Keratinocyte (primary cell): Measurements from ENCODE around the gene BDKRB1. TPM values are rescaled to one million over a fixed set of nuclear protein-coding genes. Genes with fewer than 3 reads are reported as not detected.

Source experiments
- DNase-seq: peaks from one replicate; pipeline ENCODE4 v3.0.0-alpha.2; 2011; ENCODE audit warnings: low read depth, missing footprints, low spot score
- FAIRE-seq: peaks from 2 replicates; lab custom pipeline; 2011; peaks lifted over from hg19 to GRCh38; lab: Jason Lieb, UNC
- H2AFZ ChIP-seq: 2 replicates; pipeline ENCODE4 v1.6.0; 2012; ENCODE audit warnings: low read length, control low read depth, inconsistent platforms; ENCODE audit not compliant: control insufficient read depth
- H3K27ac ChIP-seq: 2 replicates; pipeline ENCODE4 v1.5.1; 2011; ENCODE audit warnings: low read length; ENCODE audit not compliant: control insufficient read depth, insufficient read depth
- H3K27me3 ChIP-seq: 3 replicates; pipeline ENCODE4 v1.6.0; 2011; ENCODE audit warnings: low read length; ENCODE audit not compliant: control insufficient read depth, insufficient read depth; ENCODE audit errors: extremely low read depth
- H3K36me3 ChIP-seq, 2 experiments: 2 replicates in 1 of 2; 3 replicates in 1 of 2; pipeline ENCODE4 v1.5.1; 2011; ENCODE audit warnings: low read length in 2 of 2, mild to moderate bottlenecking in 1 of 2; ENCODE audit not compliant: control insufficient read depth in 2 of 2, insufficient read depth in 2 of 2; ENCODE audit errors: extremely low read depth in 1 of 2
- H3K4me1 ChIP-seq: 3 replicates; pipeline ENCODE4 v1.5.1; 2011; ENCODE audit warnings: low read length; ENCODE audit not compliant: control insufficient read depth, insufficient read depth; ENCODE audit errors: extremely low read depth
- H3K4me2 ChIP-seq: 3 replicates; pipeline ENCODE4 v1.6.0; 2011; ENCODE audit warnings: low read depth, low read length; ENCODE audit not compliant: control insufficient read depth, insufficient read depth; ENCODE audit errors: extremely low read depth
- H3K4me3 ChIP-seq, 3 experiments: fragments of 200-600 bp in 1 of 3; sonication (generic) in 1 of 3; 2 replicates in 2 of 3; 3 replicates in 1 of 3; pipeline ENCODE4 v1.5.1; 2011 to 2016; ENCODE audit warnings: low read length in 3 of 3, mild to moderate bottlenecking in 3 of 3, control low read depth in 2 of 3, inconsistent platforms in 1 of 3, low read depth in 1 of 3, mixed read lengths in 1 of 3, mixed run types in 1 of 3, moderate library complexity in 1 of 3; ENCODE audit not compliant: control insufficient read depth in 2 of 3, insufficient read depth in 2 of 3; ENCODE audit errors: extremely low read depth in 1 of 3
- H3K79me2 ChIP-seq: 2 replicates; pipeline ENCODE4 v1.6.0; 2012; ENCODE audit warnings: low read length; ENCODE audit not compliant: control insufficient read depth, insufficient read depth
- H3K9ac ChIP-seq: 3 replicates; pipeline ENCODE4 v1.6.0; 2011; ENCODE audit warnings: low read length; ENCODE audit not compliant: control insufficient read depth, insufficient read depth; ENCODE audit errors: extremely low read depth
- H3K9me1 ChIP-seq: 3 replicates; pipeline ENCODE4 v1.6.0; 2011; ENCODE audit warnings: low read length; ENCODE audit not compliant: control insufficient read depth, insufficient read depth; ENCODE audit errors: extremely low read depth
- H3K9me3 ChIP-seq: 2 replicates; pipeline ENCODE4 v1.5.1; 2012; ENCODE audit warnings: low read depth, low read length; ENCODE audit not compliant: control insufficient read depth
- H4K20me1 ChIP-seq: 3 replicates; pipeline ENCODE4 v1.6.0; 2011; ENCODE audit warnings: low read length; ENCODE audit not compliant: control insufficient read depth, insufficient read depth; ENCODE audit errors: extremely low read depth
- CTCF ChIP-seq, 3 experiments: IDR thresholded peaks in 1 of 3; conservative IDR thresholded peaks in 1 of 3; optimal IDR thresholded peaks in 1 of 3; 2 replicates in 2 of 3; 3 replicates in 1 of 3; pipeline versions ENCODE3 to v1.5.1; 2011; ENCODE audit warnings: low read length in 3 of 3, mild to moderate bottlenecking in 3 of 3, moderate library complexity in 2 of 3, control low read depth in 1 of 3, inconsistent platforms in 1 of 3; ENCODE audit not compliant: insufficient read depth in 2 of 3; ENCODE audit errors: extremely low read depth in 1 of 3
- EZH2 ChIP-seq: IDR thresholded peaks from one replicate; pipeline ENCODE4 v1.6.1; 2012; ENCODE audit warnings: inconsistent platforms, mild to moderate bottlenecking, low read length, moderate library complexity
- dilution Hi-C: fragments of 300-500 bp; cut with MboI; formaldehyde crosslinking; loops from one replicate; pipeline ENCODE4 v1.7.0; 2020; ENCODE audit warnings: low sequenced_read_pairs; ENCODE audit not compliant: extremely low pct_ligation_motif_present
- polyA plus RNA-seq, 5 experiments: library from polyadenylated mRNA; depleted of rRNA in 3 of 5; stranded (reverse) in 3 of 5; stranded (forward) in 1 of 5; unstranded in 1 of 5; fragments of >200 nt; gene quantifications; 1 replicate in 1 of 5; 2 replicates in 3 of 5; 3 replicates in 1 of 5; pipeline versions ENCODE4 v1.2.1 to v1.2.3, GENCODE V29; 2011 to 2012; ENCODE audit warnings: missing spikeins in 2 of 5, low read depth in 1 of 5, low replicate concordance in 1 of 5

The BDKRB1 gene
- polyA plus RNA-seq, 1 donor (not counting 4 experiments of a cell fraction or from before 2014, with no cell fraction given): 3.4 TPM

- Histone ChIP-seq H3K36me3 (peaks cover 10 to 23% of the 10 kb centered on the region in 2 experiments), H3K79me2 (no peaks in the 10 kb centered on the region), H3K4me3 (no peak overlapping the region), H3K9me3 (no peaks in the 10 kb centered on the region), H2AFZ (no peak overlapping the region), H3K27me3 (no peaks in the 10 kb centered on the region), H3K9ac (no peak overlapping the region), H4K20me1 (no peaks in the 10 kb centered on the region), H3K9me1 (no peaks in the 10 kb centered on the region), H3K4me1 (no peaks in the 10 kb centered on the region), H3K4me2 (no peak overlapping the region), H3K27ac (no peak overlapping the region)
- no peak for DNase-seq
- TF ChIP-seq CTCF (optimal IDR thresholded peaks at IDR 0.05 in 1 of 3, IDR thresholded peaks at IDR 0.05 in 1 of 3, conservative IDR thresholded peaks at IDR 0.05 in 1 of 3; ENCODE audit: extremely low read depth in 1 of 3, insufficient read depth in 2 of 3, low read length in 3 of 3): no peak
- no peak for TF ChIP-seq EZH2
- FAIRE-seq: no peak
- dilution Hi-C loops: no loop called here
These were observed 22.3 kb upstream of the BDKRB1 start for GRCh38 chr14:96233661-96234060.

DNA sequence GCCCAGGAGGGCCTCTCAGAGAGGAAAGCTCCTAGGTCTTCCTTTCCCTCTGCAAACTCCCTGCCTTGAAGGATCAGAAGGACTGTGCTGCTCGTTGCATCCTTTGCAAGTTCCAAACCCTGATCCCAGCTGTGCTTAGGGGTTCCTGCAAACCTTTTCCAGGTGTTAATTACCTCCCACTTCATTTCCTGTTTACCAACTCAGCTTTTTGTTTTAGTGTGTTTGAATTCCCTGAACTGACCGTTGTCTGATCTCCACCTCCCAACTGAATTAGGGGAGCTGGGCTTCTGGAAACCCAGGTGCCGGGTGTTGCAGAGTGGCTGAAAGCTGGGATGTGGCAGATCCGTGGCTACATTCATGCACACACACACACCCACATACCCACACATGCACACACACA is 20.6 kb upstream of the BDKRB1 start:
- Histone ChIP-seq H3K4me2 (no peak overlapping the region), H3K27ac (no peak overlapping the region), H3K36me3 (peaks cover 14 to 37% of the 10 kb centered on the region in 2 experiments), H3K79me2 (no peaks in the 10 kb centered on the region), H3K9me3 (no peaks in the 10 kb centered on the region), H3K27me3 (no peaks in the 10 kb centered on the region), H3K9me1 (no peaks in the 10 kb centered on the region), H3K4me3 (no peak overlapping the region), H3K9ac (no peak overlapping the region), H3K4me1 (no peaks in the 10 kb centered on the region), H4K20me1 (no peaks in the 10 kb centered on the region), H2AFZ (no peak overlapping the region)
- dilution Hi-C loops: no loop called here
- TF ChIP-seq CTCF (optimal IDR thresholded peaks at IDR 0.05 in 1 of 3, IDR thresholded peaks at IDR 0.05 in 1 of 3, conservative IDR thresholded peaks at IDR 0.05 in 1 of 3; ENCODE audit: extremely low read depth in 1 of 3, insufficient read depth in 2 of 3, low read length in 3 of 3) (no peak), EZH2 (no peak)
- FAIRE-seq: no peak
- no peak for DNase-seq
